ENCODE data around the gene PYROXD2. TPM values are rescaled to one million over a fixed set of nuclear protein-coding genes. Genes with fewer than 3 reads are reported as not detected.

PYROXD2 gene
- total and polyA plus RNA-seq, 7 donors, result 0.60 to 11.9 (median 8.0) TPM

GRCh38 chr10:98377001-98377400 lies 38.0 kb downstream of the PYROXD2 start:
- peaks cover 0 to 3% (median 0%) of the 10 kb centered on the region in 4 donors for H3K9me3 ChIP-seq
- DNase-seq, result no peak
- H3K27ac ChIP-seq, result no peak overlapping the region
- no peaks in the 10 kb centered on the region for H3K27me3 ChIP-seq
- peaks cover 0 to 21% (median 9%) of the 10 kb centered on the region in 4 donors for H3K4me1 ChIP-seq
- intact Hi-C loops (cut with DNase I), result no loop called here
- WGBS, 2 donors, result 93 to 94% methylated on average over 2 of the region's 2 CpGs
- H3K4me3 ChIP-seq, result no peak overlapping the region
- H3K36me3 ChIP-seq, result no peaks in the 10 kb centered on the region
- no peak for TF ChIP-seq CTCF (IDR thresholded peaks at IDR 0.05)
- TF ChIP-seq EP300 (IDR thresholded peaks at IDR 0.05), result no peak
- TF ChIP-seq POLR2A (IDR thresholded peaks at IDR 0.05), result no peak
- no peak for TF ChIP-seq POLR2AphosphoS5 (IDR thresholded peaks at IDR 0.05)

- no peak overlapping the region for H3K4me3 ChIP-seq
- peaks cover 0 to 21% (median 9%) of the 10 kb centered on the region in 4 donors for H3K4me1 ChIP-seq
- TF ChIP-seq EP300 (IDR thresholded peaks at IDR 0.05) (no peak), POLR2A (IDR thresholded peaks at IDR 0.05) (no peak)
- DNase-seq, result no peak
- H3K27me3 ChIP-seq, result no peaks in the 10 kb centered on the region
- no peak overlapping the region for H3K27ac ChIP-seq
- WGBS, 2 donors, result 73 to 94% methylated on average over 1 of the region's 1 CpG
- peaks cover 0 to 3% (median 0%) of the 10 kb centered on the region in 4 donors for H3K9me3 ChIP-seq
- intact Hi-C loops (cut with DNase I), result no loop called here
- H3K36me3 ChIP-seq, result no peaks in the 10 kb centered on the region
Measured at GRCh38 chr10:98376485-98376884, 38.5 kb downstream of the PYROXD2 start.

GRCh38 chr10:98374217-98374985 lies 40.6 kb downstream of the PYROXD2 start:
- DNase-seq, result no peak

GRCh38 chr10:98373260-98374040 lies 41.5 kb downstream of the PYROXD2 start:
- intact Hi-C loops (cut with DNase I), result no loop called here
- Histone ChIP-seq H3K9me3 (peaks cover 0 to 3% (median 0%) of the 10 kb centered on the region in 4 donors), H3K36me3 (no peaks in the 10 kb centered on the region), H3K27ac (peak overlapping the region in 1 of 4 donors; percentile 20), H3K27me3 (no peaks in the 10 kb centered on the region), H3K4me3 (no peak overlapping the region), H3K4me1 (peaks cover 0 to 21% (median 9%) of the 10 kb centered on the region in 4 donors)
- WGBS, 2 donors, result 70 to 75% methylated on average over 12 of the region's 12 CpGs
- no peak for DNase-seq
- TF ChIP-seq EP300 (IDR thresholded peaks at IDR 0.05), result no peak
- TF ChIP-seq POLR2A (IDR thresholded peaks at IDR 0.05), result no peak
- TF ChIP-seq POLR2AphosphoS5 (IDR thresholded peaks at IDR 0.05), result no peak
- TF ChIP-seq CTCF (IDR thresholded peaks at IDR 0.05), result no peak

More at GRCh38 chr10:98374217-98374985, 40.6 kb downstream of the PYROXD2 start:
- no peak overlapping the region for H3K4me3 ChIP-seq
- H3K27me3 ChIP-seq, result no peaks in the 10 kb centered on the region
- H3K9me3 ChIP-seq, result peaks cover 0 to 3% (median 0%) of the 10 kb centered on the region in 4 donors
- TF ChIP-seq POLR2AphosphoS5 (IDR thresholded peaks at IDR 0.05), result no peak
- H3K4me1 ChIP-seq, result peaks cover 0 to 21% (median 9%) of the 10 kb centered on the region in 4 donors
- no peaks in the 10 kb centered on the region for H3K36me3 ChIP-seq
- 50 to 62% methylated on average over 8 of the region's 8 CpGs for WGBS, 2 donors
- intact Hi-C loops (cut with DNase I), result no loop called here
- peak overlapping the region in 1 of 4 donors; percentile 20 for H3K27ac ChIP-seq

GRCh38 chr10:98370831-98371820 lies 43.9 kb downstream of the PYROXD2 start:
- H3K4me3 ChIP-seq, result no peak overlapping the region
- intact Hi-C loops (cut with DNase I), result no loop called here
- no peaks in the 10 kb centered on the region for H3K27me3 ChIP-seq
- no peak overlapping the region for H3K27ac ChIP-seq
- peaks cover 0 to 21% (median 9%) of the 10 kb centered on the region in 4 donors for H3K4me1 ChIP-seq
- no peaks in the 10 kb centered on the region for H3K36me3 ChIP-seq
- no peak for DNase-seq
- 63 to 75% methylated on average over 14 of the region's 14 CpGs for WGBS, 2 donors
- H3K9me3 ChIP-seq, result no peaks in the 10 kb centered on the region
- TF ChIP-seq POLR2A (IDR thresholded peaks at IDR 0.05) (no peak), POLR2AphosphoS5 (IDR thresholded peaks at IDR 0.05) (no peak), EP300 (IDR thresholded peaks at IDR 0.05) (no peak), CTCF (IDR thresholded peaks at IDR 0.05) (no peak)
